SK-N-SH (cell line): ENCODE results near the gene HFE. TPM values are rescaled to one million over a fixed set of nuclear protein-coding genes. Genes with fewer than 3 reads are reported as not detected.

Experiments used
- CTCF ChIA-PET: fragments of 300-600, 350-600 bp; formaldehyde crosslinking; extraction: SDS; loops from one replicate; lab custom pipeline; 2021; lab: Yijun Ruan, JAX
- POLR2A ChIA-PET: fragments of 350-600 bp; sonication (Branson Sonifier 250); formaldehyde crosslinking; extraction: SDS; loops from one replicate; lab custom pipeline; 2020; ENCODE audit warnings: antibody characterized with exemption, inconsistent platforms; lab: Yijun Ruan, JAX
- DNase-seq: peaks from one replicate; pipeline ENCODE4 v3.0.0; 2012
- H2AFZ ChIP-seq: fragments of 200-600 bp; sonication (generic); 2 replicates; pipeline ENCODE4 v1.8.1; 2016; ENCODE audit warnings: antibody characterized with exemption, mild to moderate bottlenecking, low read depth
- H3F3A ChIP-seq: fragments of 200-600 bp; sonication (generic); replicated peaks from 2 replicates; pipeline ENCODE3; 2016; ENCODE audit warnings: antibody characterized with exemption, mild to moderate bottlenecking; ENCODE audit not compliant: insufficient read depth
- H3K27ac ChIP-seq, 2 experiments: fragments of 200-500 bp in 1 of 2; fragments of 200-600 bp in 1 of 2; sonication (Bioruptor generic) in 1 of 2; sonication (generic), shearing (Covaris generic) in 1 of 2; 2 replicates each; pipeline versions ENCODE4 v1.5.1 to v1.6.1; 2014 to 2016; ENCODE audit warnings: low read depth in 2 of 2, inconsistent platforms in 1 of 2, low read length in 1 of 2, mild to moderate bottlenecking in 1 of 2, mixed read lengths in 1 of 2
- H3K27me3 ChIP-seq: fragments of 200-600 bp; sonication (generic), shearing (Covaris generic); 2 replicates; pipeline ENCODE4 v1.6.1; 2016; ENCODE audit warnings: mixed run types; ENCODE audit not compliant: insufficient read depth
- H3K36me3 ChIP-seq, 2 experiments: fragments of 200-500 bp in 1 of 2; fragments of 200-600 bp in 1 of 2; sonication (Bioruptor generic) in 1 of 2; sonication (generic) in 1 of 2; replicated peaks in 1 of 2; 2 replicates each; pipeline versions ENCODE3 to v1.5.1; 2014 to 2016; ENCODE audit warnings: low read length in 1 of 2, mild to moderate bottlenecking in 1 of 2; ENCODE audit not compliant: insufficient read depth in 2 of 2, control insufficient read depth in 1 of 2
- H3K4me1 ChIP-seq, 2 experiments: fragments of 200-500 bp in 1 of 2; fragments of 200-600 bp in 1 of 2; sonication (Bioruptor generic) in 1 of 2; sonication (generic), shearing (Covaris generic) in 1 of 2; 2 replicates each; pipeline versions ENCODE4 v1.5.1 to v1.6.1; 2014 to 2016; ENCODE audit warnings: low read depth in 1 of 2, low read length in 1 of 2, mixed run types in 1 of 2; ENCODE audit not compliant: insufficient read depth in 2 of 2, control insufficient read depth in 1 of 2
- H3K4me2 ChIP-seq: fragments of 200-600 bp; sonication (generic), shearing (Covaris generic); 2 replicates; pipeline ENCODE4 v1.6.1; 2017; ENCODE audit warnings: mixed run types
- H3K4me3 ChIP-seq, 2 experiments: fragments of 200-500 bp in 1 of 2; fragments of 200-600 bp in 1 of 2; sonication (Bioruptor generic) in 1 of 2; sonication (generic), shearing (Covaris generic) in 1 of 2; 2 replicates each; pipeline versions ENCODE4 v1.5.1 to v1.8.1; 2014 to 2016; ENCODE audit warnings: low read depth in 2 of 2, inconsistent platforms in 1 of 2, low read length in 1 of 2, mild to moderate bottlenecking in 1 of 2, mixed read lengths in 1 of 2, moderate library complexity in 1 of 2
- H3K79me2 ChIP-seq: fragments of 200-600 bp; sonication (generic); 2 replicates; pipeline ENCODE4 v1.8.1; 2017; ENCODE audit warnings: mild to moderate bottlenecking; ENCODE audit not compliant: insufficient read depth
- H3K9ac ChIP-seq: fragments of 200-600 bp; sonication (generic); 2 replicates; pipeline ENCODE4 v1.6.1; 2017; ENCODE audit warnings: mixed run types
- H3K9me2 ChIP-seq: fragments of 200-600 bp; sonication (generic); 2 replicates; pipeline ENCODE4 v1.6.1; 2017; ENCODE audit warnings: mixed run types
- H3K9me3 ChIP-seq: fragments of 200-600 bp; sonication (generic); 2 replicates; pipeline ENCODE4 v1.6.1; 2017; ENCODE audit warnings: mixed run types, mild to moderate bottlenecking, moderate library complexity
- H4K20me1 ChIP-seq: fragments of 200-600 bp; sonication (generic); 2 replicates; pipeline ENCODE4 v1.6.1; 2017; ENCODE audit warnings: mild to moderate bottlenecking, mixed run types; ENCODE audit not compliant: insufficient read depth
- CHD2 ChIP-seq: fragments of 150-350 bp; IDR thresholded peaks from 2 replicates; pipeline ENCODE4 v1.6.1; 2018; ENCODE audit warnings: low read length; ENCODE audit not compliant: partially characterized antibody
- CTCF ChIP-seq: fragments of 200-600 bp; sonication (generic); IDR thresholded peaks from 2 replicates; pipeline ENCODE4 v1.6.1; 2017; ENCODE audit warnings: antibody characterized with exemption, mild to moderate bottlenecking, moderate library complexity
- ELF1 ChIP-seq: IDR thresholded peaks from 2 replicates; pipeline ENCODE4 v1.4.0; 2012
- EP300 ChIP-seq, 2 experiments: IDR thresholded peaks; 2 replicates each; pipeline versions ENCODE4 v1.4.0 to v1.6.1; 2012; ENCODE audit warnings: borderline replicate concordance in 1 of 2, low read depth in 1 of 2, low read length in 1 of 2
- EZH2phosphoT487 ChIP-seq: fragments of 200-600 bp; sonication (generic); IDR thresholded peaks from 2 replicates; pipeline ENCODE4 v1.6.1; 2017; ENCODE audit warnings: low read depth, mixed run types, mild to moderate bottlenecking, antibody characterized with exemption, moderate library complexity, borderline replicate concordance
- FOSL2 ChIP-seq: IDR thresholded peaks from 2 replicates; pipeline ENCODE4 v1.4.0; 2012; ENCODE audit warnings: low read depth, mild to moderate bottlenecking, moderate library complexity, borderline replicate concordance
- FOXJ3 ChIP-seq: sonication (generic); formaldehyde crosslinking; IDR thresholded peaks from 2 replicates; pipeline ENCODE4 v1.5.1; 2020; ENCODE audit warnings: mild to moderate bottlenecking, missing genetic modification reagents
- FOXM1 ChIP-seq: IDR thresholded peaks from 2 replicates; pipeline ENCODE4 v1.4.0; 2012; ENCODE audit warnings: low read depth, mild to moderate bottlenecking
- GABPA ChIP-seq: IDR thresholded peaks from 2 replicates; pipeline ENCODE4 v1.4.0; 2012; ENCODE audit warnings: low read depth, mild to moderate bottlenecking
- IRF3 ChIP-seq: fragments of 150-350 bp; IDR thresholded peaks from 2 replicates; pipeline ENCODE4 v1.6.1; 2016; ENCODE audit warnings: mild to moderate bottlenecking, low read depth, low read length
- MXI1 ChIP-seq: IDR thresholded peaks from 2 replicates; pipeline ENCODE4 v1.6.1; 2012; ENCODE audit warnings: mild to moderate bottlenecking, low read depth, low read length, improper control_type of control experiment
- PBX3 ChIP-seq: IDR thresholded peaks from 2 replicates; pipeline ENCODE4; 2012
- POLR2AphosphoS5 ChIP-seq: IDR thresholded peaks from 2 replicates; pipeline ENCODE4 v1.6.1; 2012; ENCODE audit warnings: low read depth, low read length
- RAD21 ChIP-seq: IDR thresholded peaks from 2 replicates; pipeline ENCODE4 v1.6.1; 2012; ENCODE audit warnings: mild to moderate bottlenecking, low read length
- RCOR1 ChIP-seq: fragments of 150-350 bp; IDR thresholded peaks from 2 replicates; pipeline ENCODE4 v1.6.1; 2017; ENCODE audit warnings: antibody characterized with exemption, low read length
- RXRA ChIP-seq: IDR thresholded peaks from 2 replicates; pipeline ENCODE4 v1.4.0; 2012; ENCODE audit warnings: low read depth, mild to moderate bottlenecking, borderline replicate concordance
- TEAD4 ChIP-seq: IDR thresholded peaks from 2 replicates; pipeline ENCODE4 v1.4.0; 2012; ENCODE audit warnings: mild to moderate bottlenecking, borderline replicate concordance; ENCODE audit not compliant: insufficient read depth
- YY1 ChIP-seq: IDR thresholded peaks from 2 replicates; pipeline ENCODE4 v1.4.0; 2012; ENCODE audit warnings: low read depth, mild to moderate bottlenecking
- WGBS: methylation state at CpG from one replicate; pipeline ENCODE4 v1.1.6; 2017; ENCODE audit warnings: low lambda C conversion rate; 5-methylcytosine and 5-hydroxymethylcytosine counted together
- polyA plus RNA-seq, 3 experiments: library from polyadenylated mRNA; depleted of rRNA; stranded (reverse); fragments of >200 nt; gene quantifications; 2 replicates each; pipeline ENCODE4 v1.2.3, GENCODE V29; 2012

Gene HFE
- polyA plus RNA-seq, 1 of the 3 experiments (the other 2 are of a cell fraction): not detected

- no peak for TF ChIP-seq CTCF
- TF ChIP-seq EZH2phosphoT487: no peak
- no peak for TF ChIP-seq CHD2
- TF ChIP-seq IRF3: peak; percentile 85
- TF ChIP-seq RXRA: no peak
- TF ChIP-seq FOXJ3 (CRISPR knock-in tag): no peak
- peak in 1 of 2 experiments; percentile 58; a peak in 1 of 4 replicates for TF ChIP-seq EP300 (IDR thresholded peaks at IDR 0.05; ENCODE audit: borderline replicate concordance in 1 of 2, low read depth in 1 of 2, low read length in 1 of 2)
- peak; percentile 95 for TF ChIP-seq POLR2AphosphoS5
- no peak for TF ChIP-seq FOSL2
- TF ChIP-seq GABPA: no peak
- no peak for TF ChIP-seq RAD21
Measured at GRCh38 chr6:26043384-26044139, 43.7 kb upstream of the HFE start (continued).

- DNase-seq: no peak
- Histone ChIP-seq H2AFZ (peak overlapping the region; percentile 64), H3K36me3 (no peaks in the 10 kb centered on the region), H3K79me2 (no peaks in the 10 kb centered on the region), H3F3A (peaks cover 40% of the 10 kb centered on the region), H3K9me2 (no peaks in the 10 kb centered on the region), H3K4me1 (peaks cover 0 to 12% of the 10 kb centered on the region in 2 experiments; a peak in 2 of 4 replicates), H3K4me2 (peak overlapping the region; percentile 86), H3K9ac (peak overlapping the region; percentile 72), H3K27ac (peak overlapping the region; percentile 79 to 97), H3K9me3 (no peaks in the 10 kb centered on the region), H4K20me1 (no peaks in the 10 kb centered on the region), H3K27me3 (no peaks in the 10 kb centered on the region), H3K4me3 (peak overlapping the region; percentile 57 to 60)
- ChIA-PET CTCF (interaction anchor here (1.2 to 2.4 kb wide), 5 partner anchors 14 to 159 kb away, joined by 3 to 18 read pairs (median 9); a partner anchor contains a TSS), POLR2A (interaction anchor here (0.8 to 5.8 kb wide), 50 partner anchors 8 to 1849 kb away, joined by 3 to 166 read pairs (median 10); a partner anchor contains a TSS)
- WGBS: 13% methylated on average over 25 of the region's 40 CpGs
- TF ChIP-seq TEAD4: no peak
- no peak for TF ChIP-seq POLR2AphosphoS5
- TF ChIP-seq PBX3: no peak
- no peak for TF ChIP-seq FOXM1
- 0 out of 2 replicates have a peak, but pooled peaks have one; percentile 6 for TF ChIP-seq CTCF
- no peak for TF ChIP-seq ELF1
- TF ChIP-seq CHD2: peak; percentile 6
- peak; percentile 37; the same call in 1 of the 2 replicates for TF ChIP-seq MXI1
- TF ChIP-seq YY1: no peak; the same call in 1 of the 2 replicates
- TF ChIP-seq RCOR1: peak; percentile 4; the same call in 1 of the 2 replicates
Measured at GRCh38 chr6:26044140-26045064, 42.8 kb upstream of the HFE start.
